Tongue (tissue), 2 donors: ENCODE measurements around the gene OR2F1. TPM values are rescaled to one million over a fixed set of nuclear protein-coding genes. Genes with fewer than 3 reads are reported as not detected.
"Not testable (repeated sequence)": the region's sequence is repeated elsewhere in the genome, so short reads cannot be mapped to it uniquely, and the experiment has no call there.

Experiments
- DNase-seq: peaks from one replicate; pipeline ENCODE4 v3.0.0-alpha.2; 2015
- total RNA-seq: library from RNA; depleted of rRNA; stranded (reverse); fragments of >200 nt; gene quantifications from one replicate; pipeline ENCODE4 v1.2.3, GENCODE V29; 2014

Gene OR2F1
- total RNA-seq, 1 donor from 2014 or later = not detected

DNA sequence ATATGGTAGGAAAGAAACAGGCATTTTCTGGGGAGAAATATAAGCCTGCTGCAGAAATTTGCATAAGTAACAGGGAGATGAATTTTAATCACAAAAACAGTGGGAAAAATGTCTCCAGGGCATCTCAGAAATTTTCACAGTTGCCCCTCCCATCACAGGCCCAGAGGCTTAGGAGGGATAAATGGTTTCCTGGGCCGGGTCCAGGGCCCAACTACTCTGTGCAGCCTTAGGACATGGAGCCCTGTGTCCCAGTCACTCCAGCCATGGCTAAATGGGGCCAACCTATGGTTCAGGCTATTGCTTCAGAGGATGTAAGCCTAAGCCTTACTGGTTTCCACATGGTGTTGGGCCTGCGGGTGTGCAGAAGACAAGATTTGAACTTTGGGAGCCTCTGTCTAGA is 54.7 kb downstream of the OR2F1 start:
- DNase-seq = no peak

DNA sequence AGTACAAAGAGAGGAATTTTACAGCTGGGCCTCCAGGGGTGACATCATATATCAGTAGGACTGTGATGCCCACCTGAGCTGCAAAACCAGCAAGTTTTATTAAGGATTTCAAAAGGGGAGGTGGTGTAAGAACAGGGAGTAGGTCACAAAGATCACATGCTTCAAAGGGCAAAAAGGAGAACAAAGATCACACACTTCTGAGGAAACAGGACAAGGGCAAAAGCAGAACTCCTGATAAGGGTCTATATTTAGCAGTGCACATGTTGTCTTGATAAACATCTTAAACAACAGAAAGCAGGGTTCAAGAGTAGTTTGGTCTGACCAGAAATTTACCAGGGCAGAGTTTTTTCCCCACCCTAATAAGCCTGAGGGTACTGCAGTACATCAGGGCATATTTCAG is 55.4 kb downstream of the OR2F1 start:
- DNase-seq = not testable (repeated sequence)

DNA sequence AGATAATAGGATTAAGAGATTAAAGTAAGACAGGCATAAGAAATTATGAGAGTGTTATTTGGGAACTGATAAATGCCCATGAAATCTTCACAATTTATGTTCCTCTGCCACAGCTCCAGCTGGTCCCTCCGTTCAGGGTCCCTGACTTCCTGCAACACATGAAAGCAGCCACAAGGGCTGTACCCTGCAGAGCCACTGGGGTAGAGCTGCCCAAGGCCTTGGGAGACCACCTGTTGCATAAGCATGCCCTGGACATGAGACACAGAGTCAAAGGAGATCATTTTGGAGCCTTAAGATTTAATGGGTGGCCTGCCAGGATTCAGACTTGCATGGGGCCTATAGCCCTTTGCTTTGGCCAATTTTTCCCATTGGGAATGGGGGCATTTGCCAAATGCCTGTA is 56.2 kb downstream of the OR2F1 start:
- not testable (repeated sequence) for DNase-seq

DNA sequence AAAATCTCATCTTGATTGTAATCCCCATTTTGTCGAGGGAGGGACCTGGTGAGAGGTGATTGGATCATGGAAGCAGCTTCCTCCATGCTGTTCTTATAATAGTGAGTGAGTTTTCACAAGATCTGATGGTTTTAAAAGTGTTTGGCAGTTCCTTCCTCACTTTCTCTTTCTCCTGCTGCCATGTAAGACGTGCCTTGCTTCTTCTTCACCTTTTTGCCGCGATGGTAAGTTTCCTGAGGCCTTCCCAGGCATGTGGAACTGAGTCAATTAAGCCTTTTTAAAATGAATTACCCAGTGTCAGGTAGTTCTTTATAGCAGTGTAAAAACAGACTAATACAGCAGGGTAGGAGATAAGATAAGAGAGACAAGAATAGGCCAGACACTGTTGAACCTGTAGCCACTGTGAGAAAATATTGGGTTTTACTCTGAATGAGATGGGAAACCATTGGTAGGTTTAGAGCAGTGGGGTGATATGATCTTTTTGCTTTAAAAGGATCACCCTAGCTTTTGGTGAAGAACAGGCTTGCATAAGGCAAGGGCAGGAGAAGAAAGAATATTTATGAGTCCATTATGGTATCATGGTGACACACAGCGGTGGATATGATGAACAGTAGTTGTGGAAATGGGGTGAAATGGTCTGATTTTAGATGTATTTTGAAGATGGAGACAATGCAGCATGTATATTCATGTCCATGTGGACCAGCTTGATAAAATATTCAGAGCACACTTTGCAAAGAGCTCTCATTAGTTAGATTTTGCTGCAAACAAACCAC is 57.0 kb downstream of the OR2F1 start:
- no peak for DNase-seq

Other genes starting within 250 kb of the OR2F1 start
- 0.72 TPM for gene CTAGE6, start 197.1 kb upstream of the OR2F1 start, total RNA-seq
- gene TCAF1, start 52.7 kb upstream of the OR2F1 start, total RNA-seq = 296 TPM
- gene OR2F2, start 19.6 kb upstream of the OR2F1 start, total RNA-seq = not detected
- gene OR6B1, start 45.5 kb downstream of the OR2F1 start, total RNA-seq = not detected
- not detected for gene OR2A5, start 94.1 kb downstream of the OR2F1 start, total RNA-seq
- not detected for gene OR2A25, start 115.0 kb downstream of the OR2F1 start, total RNA-seq
- not detected for gene OR2A12, start 131.4 kb downstream of the OR2F1 start, total RNA-seq
- not detected for gene OR2A2, start 154.7 kb downstream of the OR2F1 start, total RNA-seq
- not detected for gene OR2A14, start 168.3 kb downstream of the OR2F1 start, total RNA-seq
- gene CTAGE4, start 228.6 kb downstream of the OR2F1 start, total RNA-seq = 4.7 TPM
- 4.2 TPM for gene ARHGEF35, start 241.0 kb downstream of the OR2F1 start, total RNA-seq